Stimulated activated memory B cell treated with anti-CD40 and anti-IgM and Interleukin-4, amounts not matched to agents 10 μg/mL and 1 μg/mL and 100 μg/mL, for 72 hours (primary cell): ENCODE measurements around the gene SMAGP.
"Not testable (repeated sequence)": the region's sequence is repeated elsewhere in the genome, so short reads cannot be mapped to it uniquely, and the experiment has no call there.

Experiments
- ATAC-seq: fragments of 150-1000 bp; cut with Tn5 transposase; 2 replicates; pipeline ENCODE4 v1.10.0; 2021
- H3K27ac Mint-ChIP-seq: one replicate; pipeline ENCODE4 v1.8.0; 2022; ENCODE audit warnings: mild to moderate bottlenecking, mixed read lengths
- H3K27me3 Mint-ChIP-seq: one replicate; pipeline ENCODE4 v1.8.0; 2022; ENCODE audit warnings: mixed read lengths
- H3K36me3 Mint-ChIP-seq: one replicate; pipeline ENCODE4 v1.8.0; 2022; ENCODE audit warnings: mixed read lengths
- H3K4me1 Mint-ChIP-seq: one replicate; pipeline ENCODE4 v1.8.0; 2022; ENCODE audit warnings: mixed read lengths
- H3K4me3 Mint-ChIP-seq: one replicate; pipeline ENCODE4 v1.8.0; 2022; ENCODE audit warnings: mild to moderate bottlenecking, moderate library complexity, mixed read lengths
- H3K9me3 Mint-ChIP-seq: one replicate; pipeline ENCODE4 v1.8.0; 2022; ENCODE audit warnings: mixed read lengths

The SMAGP gene

GRCh38 chr12:51244269-51244668 lies 25.9 kb downstream of the SMAGP start:
- Mint-ChIP-seq H3K36me3 (peaks cover 51% of the 10 kb centered on the region), H3K4me3 (no peak overlapping the region)

GRCh38 chr12:51242876-51243275 lies 27.3 kb downstream of the SMAGP start:
- Mint-ChIP-seq H3K9me3 (no peaks in the 10 kb centered on the region), H3K27me3 (no peaks in the 10 kb centered on the region), H3K4me3 (no peak overlapping the region), H3K4me1 (peaks cover 71% of the 10 kb centered on the region), H3K36me3 (peaks cover 51% of the 10 kb centered on the region), H3K27ac (no peak overlapping the region)
- no peak for ATAC-seq

More at GRCh38 chr12:51244269-51244668, 25.9 kb downstream of the SMAGP start:
- H3K27me3 Mint-ChIP-seq = no peaks in the 10 kb centered on the region
- no peaks in the 10 kb centered on the region for H3K9me3 Mint-ChIP-seq
- peaks cover 64% of the 10 kb centered on the region for H3K4me1 Mint-ChIP-seq
- H3K27ac Mint-ChIP-seq = peak overlapping the region; percentile 14
- ATAC-seq = no peak

GRCh38 chr12:51242120-51242519 lies 28.1 kb downstream of the SMAGP start:
- Mint-ChIP-seq H3K4me1 (peaks cover 67% of the 10 kb centered on the region), H3K36me3 (peaks cover 51% of the 10 kb centered on the region), H3K27ac (no peak overlapping the region), H3K4me3 (no peak overlapping the region), H3K27me3 (no peaks in the 10 kb centered on the region), H3K9me3 (no peaks in the 10 kb centered on the region)
- no peak for ATAC-seq

DNA sequence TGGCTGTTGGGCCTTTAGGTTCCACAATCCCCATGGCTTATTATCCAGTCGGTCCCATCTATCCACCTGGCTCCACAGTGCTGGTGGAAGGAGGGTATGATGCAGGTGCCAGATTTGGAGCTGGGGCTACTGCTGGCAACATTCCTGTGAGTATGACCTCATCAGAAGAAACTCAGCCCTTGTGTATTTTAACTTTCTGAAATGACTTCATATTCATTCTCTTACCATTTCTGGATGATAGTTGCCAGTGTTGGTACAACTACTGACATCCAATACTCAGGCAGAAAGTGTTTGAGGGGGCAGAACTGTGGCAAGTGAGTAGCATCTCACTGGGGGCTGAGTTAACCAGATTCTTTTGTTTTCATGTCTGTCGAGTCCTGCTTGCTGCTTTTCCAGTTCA lies 29.2 kb downstream of the SMAGP start:
- Mint-ChIP-seq H3K36me3 (peaks cover 45% of the 10 kb centered on the region), H3K4me3 (peak overlapping the region; percentile 90), H3K9me3 (no peaks in the 10 kb centered on the region), H3K4me1 (peaks cover 55% of the 10 kb centered on the region), H3K27me3 (no peaks in the 10 kb centered on the region), H3K27ac (peak overlapping the region; percentile 100)
- no peak for ATAC-seq

GRCh38 chr12:51238510-51239334 lies 31.5 kb downstream of the SMAGP start, which contains the start of gene DAZAP2:
Gene DAZAP2 (plus strand): TSS chr12:51238826. CDS start chr12:51238908, 82 bp downstream.
- no peaks in the 10 kb centered on the region for H3K9me3 Mint-ChIP-seq
- no peaks in the 10 kb centered on the region for H3K27me3 Mint-ChIP-seq
- H3K4me3 Mint-ChIP-seq = peak within 1 kb of the TSS; percentile 90
- peak within 1 kb of the TSS; percentile 100 for H3K27ac Mint-ChIP-seq
- H3K4me1 Mint-ChIP-seq = peaks cover 44% of the 10 kb centered on the region
- peak; percentile 97 for ATAC-seq
- peaks cover 29% of the 10 kb centered on the region for H3K36me3 Mint-ChIP-seq

DNA sequence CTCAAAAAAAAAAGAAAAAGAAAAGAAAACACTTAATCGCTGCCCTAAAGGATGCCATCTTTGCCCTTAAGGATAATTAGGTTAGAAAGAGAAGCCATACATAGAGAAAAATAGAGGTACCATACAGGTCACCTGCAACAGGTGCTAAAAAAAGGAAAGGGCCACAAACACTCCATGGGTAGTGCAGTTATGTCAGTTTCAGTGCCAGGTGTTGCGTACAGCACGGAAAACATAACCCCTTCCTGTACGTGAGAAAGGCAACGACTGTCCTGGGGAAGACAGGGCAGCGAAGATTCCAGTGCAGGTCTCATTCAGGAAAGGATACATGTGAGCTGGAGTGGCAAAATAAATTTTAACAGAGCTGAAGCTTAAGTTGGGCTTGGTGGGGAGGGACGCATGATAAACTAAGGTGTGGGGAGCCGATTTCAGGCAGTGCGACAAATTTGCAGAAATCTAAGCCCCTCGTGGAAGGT lies 32.1 kb downstream of the SMAGP start:
- H3K9me3 Mint-ChIP-seq = no peaks in the 10 kb centered on the region
- peaks cover 42% of the 10 kb centered on the region for H3K4me1 Mint-ChIP-seq
- H3K4me3 Mint-ChIP-seq = peak overlapping the region; percentile 90
- H3K27ac Mint-ChIP-seq = peak overlapping the region; percentile 100
- peak; percentile 1 for ATAC-seq
- H3K27me3 Mint-ChIP-seq = no peaks in the 10 kb centered on the region
- H3K36me3 Mint-ChIP-seq = peaks cover 27% of the 10 kb centered on the region

GRCh38 chr12:51234530-51234929 lies 35.7 kb downstream of the SMAGP start:
- Mint-ChIP-seq H3K4me3 (no peak overlapping the region), H3K36me3 (peaks cover under 1% of the 10 kb centered on the region)
- no peak for ATAC-seq

GRCh38 chr12:51232642-51233041 lies 37.6 kb downstream of the SMAGP start:
- H3K27me3 Mint-ChIP-seq = no peaks in the 10 kb centered on the region
- no peak for ATAC-seq
- H3K9me3 Mint-ChIP-seq = no peaks in the 10 kb centered on the region
- peaks cover 1% of the 10 kb centered on the region for H3K4me1 Mint-ChIP-seq
- no peaks in the 10 kb centered on the region for H3K36me3 Mint-ChIP-seq
- no peak overlapping the region for H3K4me3 Mint-ChIP-seq
- no peak overlapping the region for H3K27ac Mint-ChIP-seq

More at GRCh38 chr12:51234530-51234929, 35.7 kb downstream of the SMAGP start:
- Mint-ChIP-seq H3K9me3 (no peaks in the 10 kb centered on the region), H3K27ac (no peak overlapping the region), H3K27me3 (no peaks in the 10 kb centered on the region), H3K4me1 (peaks cover 13% of the 10 kb centered on the region)

GRCh38 chr12:51229116-51229809 lies 41.0 kb downstream of the SMAGP start:
- H3K9me3 Mint-ChIP-seq = no peaks in the 10 kb centered on the region
- no peaks in the 10 kb centered on the region for H3K27me3 Mint-ChIP-seq
- no peak overlapping the region for H3K4me3 Mint-ChIP-seq
- H3K4me1 Mint-ChIP-seq = no peaks in the 10 kb centered on the region
- H3K36me3 Mint-ChIP-seq = no peaks in the 10 kb centered on the region
- ATAC-seq = no peak
- no peak overlapping the region for H3K27ac Mint-ChIP-seq

DNA sequence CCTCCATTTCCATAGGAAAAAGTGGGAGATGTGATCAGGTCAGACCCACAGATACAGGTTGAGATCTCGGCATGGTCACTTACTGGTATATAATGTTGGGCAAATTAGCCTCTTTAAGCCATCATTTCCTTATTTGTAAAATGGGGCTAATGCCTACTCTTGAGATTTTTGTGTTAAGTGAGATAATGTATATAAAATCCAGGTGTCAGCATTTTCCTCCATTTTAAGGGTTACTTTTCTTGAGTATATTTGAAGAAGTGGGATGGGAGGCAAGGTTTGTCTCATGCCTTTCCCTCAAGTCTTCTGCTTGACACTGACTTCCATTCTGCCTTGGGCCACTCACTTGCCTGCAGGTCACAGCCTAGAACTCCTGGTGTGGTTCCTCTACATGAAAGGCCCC lies 42.3 kb downstream of the SMAGP start:
- no peak overlapping the region for H3K27ac Mint-ChIP-seq
- no peak overlapping the region for H3K4me3 Mint-ChIP-seq
- no peaks in the 10 kb centered on the region for H3K4me1 Mint-ChIP-seq
- H3K27me3 Mint-ChIP-seq = no peaks in the 10 kb centered on the region
- H3K9me3 Mint-ChIP-seq = no peaks in the 10 kb centered on the region
- H3K36me3 Mint-ChIP-seq = no peaks in the 10 kb centered on the region
- no peak for ATAC-seq

DNA sequence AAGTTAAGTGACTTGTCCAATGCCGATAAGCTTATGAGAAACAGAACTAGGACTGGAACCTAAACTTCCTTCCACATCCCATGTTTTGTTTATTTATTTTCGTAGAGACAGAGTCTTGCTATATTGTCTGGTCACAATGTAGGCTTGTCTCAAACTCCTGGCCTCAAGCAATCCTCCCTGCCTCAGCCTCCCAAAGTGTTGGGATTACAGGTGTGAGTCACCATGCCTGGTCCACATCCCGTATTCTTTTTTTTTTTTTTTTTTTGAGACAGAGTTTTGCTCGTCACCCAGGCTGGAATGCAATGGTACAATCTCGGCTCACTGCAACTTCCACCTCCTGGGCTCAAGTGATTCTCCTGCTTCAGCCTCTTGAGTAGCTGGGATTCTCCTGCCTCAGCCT lies 43.1 kb downstream of the SMAGP start:
- not testable (repeated sequence) for H3K36me3 Mint-ChIP-seq, H3K27me3 Mint-ChIP-seq, ATAC-seq, H3K4me3 Mint-ChIP-seq, H3K27ac Mint-ChIP-seq, H3K4me1 Mint-ChIP-seq, H3K9me3 Mint-ChIP-seq

DNA sequence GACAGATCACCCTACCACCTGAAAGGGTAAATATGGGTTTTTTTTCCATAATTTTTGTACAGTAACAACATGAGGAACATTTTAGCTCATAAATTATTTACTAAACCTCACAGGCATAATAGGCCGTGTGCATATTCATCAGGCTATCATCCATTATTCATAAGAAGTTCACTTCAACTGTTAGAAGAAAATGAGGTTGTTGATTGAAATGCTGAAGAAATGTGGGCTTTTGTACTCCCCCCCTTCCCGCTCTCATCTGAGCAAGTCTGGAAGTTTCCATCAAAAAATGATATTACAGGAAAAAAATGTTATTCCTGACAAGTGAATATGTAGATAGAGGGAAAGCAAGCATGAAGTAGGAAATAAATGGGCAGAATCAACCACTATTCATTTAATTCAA lies 44.4 kb downstream of the SMAGP start:
- Mint-ChIP-seq H3K36me3 (no peaks in the 10 kb centered on the region), H3K27me3 (no peaks in the 10 kb centered on the region), H3K4me3 (no peak overlapping the region), H3K9me3 (no peaks in the 10 kb centered on the region), H3K4me1 (no peaks in the 10 kb centered on the region), H3K27ac (no peak overlapping the region)
- ATAC-seq = no peak

DNA sequence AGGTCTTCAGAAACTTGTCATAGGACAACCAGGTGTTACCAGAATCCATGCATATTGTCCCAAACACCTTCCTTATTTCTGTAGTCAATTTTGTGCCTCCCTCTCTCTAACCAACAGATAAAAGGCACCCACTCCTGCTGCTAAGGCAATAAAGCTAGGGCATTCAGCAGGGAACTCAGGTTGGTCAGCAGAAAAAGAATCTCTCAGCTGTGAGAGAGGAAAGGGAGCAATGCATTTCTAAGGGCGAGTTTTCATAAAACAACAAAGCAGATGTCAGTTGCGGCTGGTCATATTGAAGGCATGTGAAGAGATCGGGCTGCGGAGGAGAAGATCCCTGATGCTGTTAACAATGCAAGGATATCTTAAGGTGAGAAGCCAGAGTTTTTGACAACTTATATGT lies 45.0 kb downstream of the SMAGP start:
- no peaks in the 10 kb centered on the region for H3K36me3 Mint-ChIP-seq
- ATAC-seq = no peak
- no peaks in the 10 kb centered on the region for H3K9me3 Mint-ChIP-seq
- no peaks in the 10 kb centered on the region for H3K27me3 Mint-ChIP-seq
- no peaks in the 10 kb centered on the region for H3K4me1 Mint-ChIP-seq
- H3K4me3 Mint-ChIP-seq = no peak overlapping the region
- H3K27ac Mint-ChIP-seq = no peak overlapping the region

DNA sequence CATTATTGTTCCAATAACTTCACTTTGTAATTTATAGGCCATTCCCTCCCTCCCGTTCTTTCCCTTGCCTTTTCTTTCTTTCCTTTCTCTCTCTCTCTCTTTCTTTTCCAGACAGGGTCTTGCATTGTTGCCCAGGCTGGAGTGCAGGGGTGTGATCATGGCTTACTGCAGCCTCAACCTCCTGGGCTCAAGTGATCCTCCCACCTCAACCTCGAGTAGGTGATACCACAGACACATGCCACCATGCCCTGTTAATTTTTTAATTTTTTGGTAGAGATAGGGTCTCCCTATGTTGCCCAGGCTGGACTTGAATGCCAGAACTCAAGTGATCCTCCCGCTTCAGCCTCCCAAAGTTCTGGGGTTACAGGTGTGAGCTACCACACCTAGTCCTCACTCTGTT lies 45.6 kb downstream of the SMAGP start:
- Mint-ChIP-seq H3K4me3 (no peak overlapping the region), H3K4me1 (peaks cover under 1% of the 10 kb centered on the region), H3K36me3 (no peaks in the 10 kb centered on the region), H3K27ac (no peak overlapping the region), H3K9me3 (no peaks in the 10 kb centered on the region), H3K27me3 (no peaks in the 10 kb centered on the region)
- no peak for ATAC-seq

GRCh38 chr12:51222461-51222860 lies 47.8 kb downstream of the SMAGP start:
- peaks cover 14% of the 10 kb centered on the region for H3K4me1 Mint-ChIP-seq
- no peaks in the 10 kb centered on the region for H3K27me3 Mint-ChIP-seq
- no peak overlapping the region for H3K27ac Mint-ChIP-seq
- H3K9me3 Mint-ChIP-seq = no peaks in the 10 kb centered on the region
- no peaks in the 10 kb centered on the region for H3K36me3 Mint-ChIP-seq
- ATAC-seq = no peak
- no peak overlapping the region for H3K4me3 Mint-ChIP-seq

GRCh38 chr12:51219857-51220256 lies 50.4 kb downstream of the SMAGP start:
- H3K27ac Mint-ChIP-seq, ATAC-seq, H3K4me3 Mint-ChIP-seq, H3K36me3 Mint-ChIP-seq, H3K9me3 Mint-ChIP-seq, H3K27me3 Mint-ChIP-seq: not testable (repeated sequence)
- H3K4me1 Mint-ChIP-seq = peaks cover 14% of the 10 kb centered on the region
